Kidney tubule cell (primary cell): ENCODE results near the gene RETREG1.
"Not testable (repeated sequence)": the region's sequence is repeated elsewhere in the genome, so short reads cannot be mapped to it uniquely, and the experiment has no call there.

Source experiments
- DNase-seq: peaks from one replicate; pipeline ENCODE4 v3.0.0-alpha.2; 2018; ENCODE audit warnings: low spot score

Gene RETREG1

DNA sequence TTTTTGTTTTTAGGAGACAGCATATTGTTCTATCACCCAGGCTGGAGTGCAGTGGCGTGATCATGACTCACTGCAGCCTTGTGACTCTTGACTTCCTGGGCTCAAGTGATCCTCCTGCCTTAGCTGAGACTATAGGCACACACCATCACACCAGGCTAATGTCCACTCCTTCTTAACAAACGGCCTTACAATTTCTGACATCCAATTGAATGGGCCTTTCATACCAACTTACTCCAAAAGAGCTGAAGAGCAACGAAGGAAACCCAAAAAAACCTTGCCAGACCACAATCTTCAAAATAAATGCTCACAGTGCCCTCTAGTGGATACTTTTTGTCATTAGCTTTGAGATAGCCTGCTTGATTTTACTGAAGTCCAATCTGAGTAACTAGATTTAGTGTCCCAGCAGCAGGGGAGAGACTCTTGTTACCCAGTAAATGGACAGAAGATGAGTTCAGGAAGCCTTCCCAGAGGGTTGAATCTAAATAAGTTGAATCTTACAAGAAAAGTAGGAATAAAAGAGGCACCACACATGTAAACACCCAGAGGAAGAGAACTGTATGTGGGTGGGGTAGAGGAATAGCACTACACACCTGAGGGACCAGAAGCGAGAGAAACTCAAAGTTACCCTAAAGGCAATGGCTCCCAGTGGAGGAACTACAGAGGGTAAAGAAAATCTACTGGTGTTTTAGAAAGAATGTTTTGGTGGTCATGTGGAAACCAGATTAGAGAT is 160.5 kb downstream of the RETREG1 start:
- DNase-seq, result peak; percentile 84

DNA sequence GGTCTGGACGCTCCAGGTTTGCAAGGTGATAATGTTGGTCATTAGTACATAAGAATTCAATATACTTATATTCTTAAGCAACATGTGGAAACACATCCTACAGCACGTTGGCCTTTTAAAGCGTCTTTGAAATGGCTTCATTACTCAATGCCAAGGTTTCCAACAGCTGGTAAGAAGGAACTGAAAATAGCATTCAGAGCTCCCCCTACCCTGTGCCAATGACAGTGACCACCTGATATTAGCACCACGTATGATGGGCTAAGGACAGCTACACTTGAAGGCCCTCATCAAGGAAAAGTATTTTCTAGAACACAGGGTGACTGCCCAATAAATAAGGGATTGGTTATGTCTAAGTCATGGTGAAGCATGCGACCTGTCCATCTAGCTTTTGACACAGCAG is 161.1 kb downstream of the RETREG1 start:
- no peak for DNase-seq

DNA sequence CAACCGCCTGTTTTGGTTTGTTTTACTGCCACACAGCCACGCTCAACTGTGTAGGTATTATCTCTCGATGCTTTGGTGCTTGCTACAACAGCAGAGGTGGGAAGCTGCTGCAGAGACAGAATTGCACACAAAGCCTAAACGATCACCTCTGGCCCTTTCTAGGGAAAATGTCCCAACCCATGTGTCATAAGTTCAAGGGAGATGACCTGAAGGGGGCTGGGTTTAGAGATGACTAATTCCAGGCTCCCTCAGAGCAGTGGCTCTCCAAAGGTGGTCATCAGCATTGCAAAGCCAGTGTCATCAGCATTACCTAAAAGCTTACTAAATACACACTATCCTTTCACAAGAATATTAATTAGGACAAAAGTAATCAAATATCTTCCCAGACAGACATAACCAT is 162.1 kb downstream of the RETREG1 start:
- peak; percentile 35 for DNase-seq

DNA sequence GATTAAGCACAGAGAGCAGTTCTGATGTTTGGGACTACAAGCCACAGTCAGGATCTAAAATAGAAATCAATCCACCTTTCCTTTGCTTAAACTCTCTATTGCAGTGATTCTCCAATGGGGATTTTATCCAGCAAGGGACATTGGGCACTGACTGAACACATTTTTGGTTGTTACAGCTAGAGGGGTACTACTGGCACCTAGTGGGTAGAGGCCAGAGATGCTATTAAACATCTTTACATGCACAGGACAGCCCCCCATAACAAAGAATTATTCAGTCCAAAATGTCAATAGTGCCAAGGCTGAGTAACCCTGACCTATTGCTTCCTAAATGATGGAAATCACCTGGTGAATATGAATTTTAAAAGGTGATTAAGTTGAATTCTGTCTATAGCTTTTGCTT is 163.2 kb downstream of the RETREG1 start:
- DNase-seq, result no peak

DNA sequence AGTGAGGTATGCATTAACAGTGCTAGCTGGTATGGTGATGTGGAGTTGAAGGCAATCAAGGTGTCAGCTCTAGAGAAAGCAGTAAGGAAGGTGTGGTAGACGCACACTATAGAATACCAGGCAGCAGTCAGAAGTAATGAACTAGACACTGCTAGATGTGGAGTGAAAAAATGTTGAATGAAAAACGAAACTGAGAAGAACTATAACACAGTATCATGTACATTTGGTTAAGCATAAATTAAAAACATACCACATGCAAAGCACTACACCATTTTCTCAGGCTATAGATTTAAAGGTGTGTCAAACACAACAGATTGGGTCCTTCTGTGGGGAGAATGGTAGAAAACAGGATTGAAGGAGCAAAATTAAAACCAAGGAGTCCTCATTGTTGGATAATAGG is 166.6 kb downstream of the RETREG1 start:
- no peak for DNase-seq

DNA sequence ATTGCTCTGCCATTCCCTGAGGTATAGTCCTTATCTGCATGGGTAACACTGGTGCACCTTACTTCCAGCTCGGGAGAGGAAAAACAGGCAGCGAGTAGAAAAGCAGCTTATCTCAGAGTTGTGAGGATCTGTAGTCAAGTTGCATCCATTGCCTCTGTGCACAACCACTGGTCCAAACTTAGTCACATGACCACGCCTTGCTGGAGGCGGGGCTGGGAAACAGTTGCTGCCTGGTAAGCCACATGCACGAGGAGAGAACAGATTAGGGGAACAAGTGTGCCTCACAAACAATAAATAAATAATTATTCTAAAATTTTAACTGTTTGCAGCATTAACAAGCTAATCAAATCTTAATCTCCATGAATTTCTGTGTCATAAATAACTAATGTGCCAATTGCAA is 169.8 kb downstream of the RETREG1 start:
- no peak for DNase-seq

DNA sequence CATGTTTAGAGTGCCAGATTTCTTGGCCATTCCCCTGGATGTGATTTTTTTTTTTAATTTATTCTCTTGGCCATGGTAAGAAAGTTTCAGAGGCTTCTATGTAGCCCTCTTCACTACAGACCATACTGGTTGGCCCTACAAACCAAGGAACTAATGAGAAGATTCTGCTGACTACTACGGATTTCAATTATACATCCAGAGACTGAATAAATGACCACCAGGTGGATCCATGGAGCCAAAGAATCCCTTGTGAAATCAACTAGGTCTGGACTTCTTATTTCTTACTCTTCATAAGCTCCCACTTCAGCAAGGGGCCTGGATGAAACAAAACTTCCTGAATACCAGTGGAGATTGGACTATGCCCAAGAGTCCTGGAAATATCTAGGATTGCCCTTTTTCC is 178.8 kb downstream of the RETREG1 start:
- DNase-seq, result no peak

DNA sequence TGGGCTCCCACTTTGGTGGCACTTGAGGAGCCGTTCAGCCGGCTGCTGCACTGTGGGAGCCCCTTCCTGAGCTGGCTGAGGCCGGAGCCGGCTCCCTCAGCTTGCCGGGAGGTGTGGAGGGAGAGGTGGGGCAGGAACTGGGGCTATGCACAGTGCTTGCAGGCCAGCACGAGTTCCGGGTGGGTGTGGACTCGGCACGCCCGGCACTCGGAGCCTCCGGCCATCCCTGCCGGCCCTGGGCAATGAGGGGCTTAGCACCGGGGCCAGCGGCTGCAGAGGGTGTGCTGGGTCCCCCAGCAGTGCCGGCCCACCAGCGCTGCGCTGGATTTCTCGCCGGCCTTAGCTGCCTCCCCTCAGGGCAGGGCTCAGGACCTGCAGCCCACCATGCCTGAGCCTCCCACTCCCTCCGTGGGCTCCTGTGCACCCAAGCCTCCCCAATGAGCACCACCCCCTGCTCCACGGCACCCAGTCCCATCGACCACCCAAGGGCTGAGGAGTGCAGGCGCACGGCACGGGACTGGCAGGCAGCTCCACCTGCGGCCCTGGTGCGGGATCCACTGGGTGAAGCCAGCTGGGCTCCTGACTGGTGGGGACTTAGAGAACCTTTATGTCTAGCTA is 180.6 kb downstream of the RETREG1 start:
- not testable (repeated sequence) for DNase-seq

DNA sequence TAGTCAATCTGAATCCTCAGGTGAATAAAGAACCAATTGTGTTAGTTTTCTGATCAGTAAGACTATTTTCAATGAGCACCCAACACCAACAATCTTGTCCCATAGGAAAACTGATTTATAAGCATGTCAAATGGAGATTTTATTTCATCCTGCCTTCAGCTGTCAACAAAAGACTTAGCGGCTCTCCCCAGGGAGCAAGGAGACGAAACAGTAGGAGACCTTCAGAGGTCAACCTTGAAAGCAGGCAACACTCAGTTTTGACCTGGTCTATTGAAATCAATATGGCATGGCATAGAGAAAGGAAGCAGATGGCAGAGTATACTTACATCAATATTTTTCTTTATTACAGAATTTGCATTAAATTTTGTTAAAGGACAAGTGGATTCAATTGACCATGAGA is 185.3 kb downstream of the RETREG1 start:
- no peak for DNase-seq

DNA sequence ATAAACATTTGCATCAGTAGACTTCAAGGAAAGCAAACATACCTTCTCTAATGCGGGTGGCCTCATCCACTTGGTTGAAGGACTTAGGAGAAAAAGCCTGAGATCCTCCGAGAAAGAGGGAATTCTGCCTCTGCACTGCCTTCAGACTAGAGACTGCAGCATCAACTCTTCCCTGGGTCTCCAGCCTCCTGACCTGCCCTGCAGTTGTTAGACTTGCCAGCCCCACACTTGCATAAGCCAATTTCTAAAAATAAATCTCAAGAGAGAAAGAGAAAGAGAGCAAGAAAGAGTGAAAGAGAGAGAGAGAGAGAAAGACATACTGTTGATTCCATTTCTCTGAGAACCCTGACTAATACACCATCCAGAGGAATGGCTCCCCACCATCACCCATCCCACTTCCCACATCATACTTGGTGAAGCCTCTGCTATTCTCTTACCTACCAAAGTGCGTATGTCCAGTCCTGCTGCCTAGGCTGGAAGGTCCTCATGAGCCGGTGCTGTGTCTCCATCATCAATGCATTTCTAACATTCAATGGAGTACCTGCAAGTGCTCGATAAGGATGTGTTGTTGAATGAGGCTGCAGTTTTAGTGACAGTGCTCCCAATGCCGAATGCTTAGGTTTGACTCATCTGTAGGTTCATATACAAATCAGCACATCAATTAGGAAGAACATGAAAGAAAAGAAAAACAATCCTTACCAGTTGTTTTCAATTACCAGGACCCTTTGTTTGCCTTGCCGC is 186.3 kb downstream of the RETREG1 start:
- DNase-seq, result no peak

DNA sequence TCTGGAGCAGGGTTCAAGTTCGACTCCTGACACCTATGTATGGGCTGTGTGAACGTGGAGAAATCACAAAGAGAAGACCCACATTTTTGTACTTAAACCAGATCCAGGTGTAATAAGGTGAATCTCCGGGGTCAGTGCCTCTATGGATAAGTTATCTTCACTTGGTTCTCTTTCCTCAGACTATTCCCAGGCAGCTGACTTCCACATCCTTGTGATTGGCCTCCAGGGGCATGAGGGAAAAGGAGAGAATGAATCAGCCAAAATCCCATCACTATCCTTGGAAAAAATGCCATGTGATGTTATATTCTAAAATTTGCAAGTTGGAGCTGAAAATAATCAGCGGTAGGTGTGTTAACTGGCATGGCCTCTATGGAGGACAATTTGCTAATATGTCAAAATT is 188.4 kb downstream of the RETREG1 start:
- no peak for DNase-seq

DNA sequence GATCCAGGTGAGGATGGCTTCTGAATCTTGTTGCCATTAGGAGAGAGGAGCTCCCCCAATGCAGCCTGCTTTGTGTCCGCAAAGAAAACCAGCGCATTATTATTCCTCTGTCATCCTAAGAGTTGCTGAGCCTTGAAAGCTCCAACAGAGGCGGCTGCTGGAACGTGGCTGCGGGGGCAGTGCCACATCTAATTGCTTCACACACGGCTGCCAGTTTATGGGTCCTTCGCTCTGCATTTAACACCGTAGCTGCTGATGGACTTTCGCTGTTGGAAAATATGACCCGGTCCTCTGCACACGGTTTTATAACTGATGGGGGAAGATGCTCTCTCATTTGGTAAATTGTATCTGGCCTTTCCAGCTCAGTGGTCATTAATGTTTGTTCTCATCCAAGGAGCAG is 189.2 kb downstream of the RETREG1 start:
- no peak for DNase-seq
